ENCODE measurements around the gene CFAP99. TPM values are rescaled to one million over a fixed set of nuclear protein-coding genes. Genes with fewer than 3 reads are reported as not detected.
A peak's percentile ranks its signal among the peaks of the same experiment; 100 is the strongest.

Gene CFAP99
- total and polyA plus RNA-seq, 8 donors = 0.28 to 1.6 (median 0.70) TPM

DNA sequence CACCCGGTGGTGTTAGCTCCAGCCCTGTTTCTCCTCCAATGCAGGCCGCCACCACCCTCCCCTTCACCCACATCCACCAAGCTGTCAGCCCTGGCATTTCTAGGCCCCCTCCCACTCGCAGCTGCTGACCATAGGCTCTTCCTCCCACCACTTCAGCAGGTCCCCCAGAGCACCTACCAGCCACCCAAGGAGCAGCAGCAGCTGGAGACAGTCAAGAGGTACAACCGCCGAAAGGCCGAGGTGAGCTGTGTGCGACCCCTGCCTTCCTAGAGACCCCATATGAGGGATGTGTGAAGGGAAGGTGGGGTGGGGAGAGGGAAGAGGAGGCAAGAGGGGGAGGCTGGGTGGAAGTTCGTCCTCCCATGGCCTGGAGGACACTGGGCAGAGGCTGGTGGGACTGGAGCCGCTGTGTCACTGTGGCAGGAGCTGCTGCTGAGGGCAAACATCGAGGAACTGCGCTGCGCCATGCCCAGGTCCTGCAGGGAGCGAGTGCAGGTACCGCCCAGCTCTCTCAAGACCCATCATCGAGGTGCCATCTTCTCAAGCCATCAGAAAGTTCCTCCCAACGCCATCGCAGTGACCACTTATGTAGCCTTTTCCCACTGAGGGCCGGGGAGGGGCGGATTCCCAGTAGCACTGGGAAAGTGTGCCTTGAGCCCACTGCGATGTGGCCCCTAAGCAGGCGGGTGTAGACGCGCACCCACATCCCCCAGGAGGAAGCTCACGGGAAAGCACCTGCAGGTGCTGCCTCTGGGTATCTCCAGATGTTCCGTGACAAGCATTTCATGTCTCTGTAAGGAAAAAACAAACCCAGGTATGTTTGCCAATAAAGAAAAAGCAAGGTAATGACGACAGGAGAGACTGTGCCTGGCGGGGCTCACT is 31.0 kb downstream of the CFAP99 start:
- intact Hi-C loops (cut with DNase I) = loop anchor here in 2 of 3 donors (10.0 kb wide), 2 partner anchors 225 to 235 kb away; no protein-coding TSS in a partner anchor
- FAIRE-seq (no peak), DNase-seq (peak in 1 of 6 donors; percentile 19), ATAC-seq (no peak)
- Histone ChIP-seq H3K9me3 (no peaks in the 10 kb centered on the region), H3K27me3 (no peaks in the 10 kb centered on the region), H3K4me1 (no peaks in the 10 kb centered on the region), H3K4me3 (no peak overlapping the region), H3K27ac (no peak overlapping the region), H3K36me3 (no peaks in the 10 kb centered on the region)
- 87 to 90% methylated on average over 27 of the region's 27 CpGs for WGBS, 2 donors
- TF ChIP-seq, protein P1, sequence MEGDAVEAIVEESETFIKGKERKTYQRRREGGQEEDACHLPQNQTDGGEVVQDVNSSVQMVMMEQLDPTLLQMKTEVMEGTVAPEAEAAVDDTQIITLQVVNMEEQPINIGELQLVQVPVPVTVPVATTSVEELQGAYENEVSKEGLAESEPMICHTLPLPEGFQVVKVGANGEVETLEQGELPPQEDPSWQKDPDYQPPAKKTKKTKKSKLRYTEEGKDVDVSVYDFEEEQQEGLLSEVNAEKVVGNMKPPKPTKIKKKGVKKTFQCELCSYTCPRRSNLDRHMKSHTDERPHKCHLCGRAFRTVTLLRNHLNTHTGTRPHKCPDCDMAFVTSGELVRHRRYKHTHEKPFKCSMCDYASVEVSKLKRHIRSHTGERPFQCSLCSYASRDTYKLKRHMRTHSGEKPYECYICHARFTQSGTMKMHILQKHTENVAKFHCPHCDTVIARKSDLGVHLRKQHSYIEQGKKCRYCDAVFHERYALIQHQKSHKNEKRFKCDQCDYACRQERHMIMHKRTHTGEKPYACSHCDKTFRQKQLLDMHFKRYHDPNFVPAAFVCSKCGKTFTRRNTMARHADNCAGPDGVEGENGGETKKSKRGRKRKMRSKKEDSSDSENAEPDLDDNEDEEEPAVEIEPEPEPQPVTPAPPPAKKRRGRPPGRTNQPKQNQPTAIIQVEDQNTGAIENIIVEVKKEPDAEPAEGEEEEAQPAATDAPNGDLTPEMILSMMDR (IDR thresholded peaks at IDR 0.05) = no peak

- 88 to 89% methylated on average over 16 of the region's 16 CpGs for WGBS, 2 donors
- Histone ChIP-seq H3K36me3 (no peaks in the 10 kb centered on the region), H3K9me3 (no peaks in the 10 kb centered on the region), H3K4me3 (no peak overlapping the region), H3K27me3 (no peaks in the 10 kb centered on the region), H3K4me1 (no peaks in the 10 kb centered on the region), H3K27ac (no peak overlapping the region)
- TF ChIP-seq, protein P1 (IDR thresholded peaks at IDR 0.05) = no peak
- peak in 2 of 6 donors; percentile 52 to 63 for DNase-seq
- ATAC-seq = no peak
- intact Hi-C loops (cut with DNase I) = no loop called here
- no peak for FAIRE-seq
Measured at GRCh38 chr4:2450394-2451035, 31.8 kb downstream of the CFAP99 start.

DNA sequence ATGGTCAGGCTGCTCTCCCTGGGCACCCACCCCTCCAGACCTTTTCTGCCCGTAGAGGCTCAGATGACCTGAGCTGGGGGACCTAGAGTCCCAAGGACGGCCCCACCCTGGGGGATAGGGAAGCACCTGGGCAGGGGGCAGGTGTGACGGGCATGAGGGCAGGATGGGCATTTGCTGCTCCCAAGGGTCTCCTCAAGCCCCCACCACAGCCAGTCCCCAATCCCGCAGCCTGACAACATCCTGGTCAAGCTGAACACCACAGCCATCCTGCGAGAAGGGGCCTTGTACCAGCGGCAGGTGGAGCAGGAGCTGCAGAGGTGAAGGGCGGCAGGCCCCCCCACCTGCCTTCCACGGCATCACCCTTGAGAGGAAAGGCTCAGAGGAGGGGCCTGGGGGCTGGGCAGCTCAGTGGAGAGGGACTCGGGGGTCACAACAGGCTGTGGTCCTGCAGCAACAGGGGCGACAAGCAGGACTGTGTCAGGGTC is 32.3 kb downstream of the CFAP99 start:
- no peak for ATAC-seq
- DNase-seq = peak in 2 of 6 donors; percentile 31 to 63
- Histone ChIP-seq H3K4me1 (no peaks in the 10 kb centered on the region), H3K36me3 (no peaks in the 10 kb centered on the region), H3K9me3 (no peaks in the 10 kb centered on the region), H3K27ac (no peak overlapping the region), H3K4me3 (no peak overlapping the region), H3K27me3 (no peaks in the 10 kb centered on the region)
- TF ChIP-seq, protein P1 (IDR thresholded peaks at IDR 0.05) = no peak
- FAIRE-seq = no peak
- 80 to 89% methylated on average over 10 of the region's 10 CpGs for WGBS, 2 donors
- intact Hi-C loops (cut with DNase I) = no loop called here

DNA sequence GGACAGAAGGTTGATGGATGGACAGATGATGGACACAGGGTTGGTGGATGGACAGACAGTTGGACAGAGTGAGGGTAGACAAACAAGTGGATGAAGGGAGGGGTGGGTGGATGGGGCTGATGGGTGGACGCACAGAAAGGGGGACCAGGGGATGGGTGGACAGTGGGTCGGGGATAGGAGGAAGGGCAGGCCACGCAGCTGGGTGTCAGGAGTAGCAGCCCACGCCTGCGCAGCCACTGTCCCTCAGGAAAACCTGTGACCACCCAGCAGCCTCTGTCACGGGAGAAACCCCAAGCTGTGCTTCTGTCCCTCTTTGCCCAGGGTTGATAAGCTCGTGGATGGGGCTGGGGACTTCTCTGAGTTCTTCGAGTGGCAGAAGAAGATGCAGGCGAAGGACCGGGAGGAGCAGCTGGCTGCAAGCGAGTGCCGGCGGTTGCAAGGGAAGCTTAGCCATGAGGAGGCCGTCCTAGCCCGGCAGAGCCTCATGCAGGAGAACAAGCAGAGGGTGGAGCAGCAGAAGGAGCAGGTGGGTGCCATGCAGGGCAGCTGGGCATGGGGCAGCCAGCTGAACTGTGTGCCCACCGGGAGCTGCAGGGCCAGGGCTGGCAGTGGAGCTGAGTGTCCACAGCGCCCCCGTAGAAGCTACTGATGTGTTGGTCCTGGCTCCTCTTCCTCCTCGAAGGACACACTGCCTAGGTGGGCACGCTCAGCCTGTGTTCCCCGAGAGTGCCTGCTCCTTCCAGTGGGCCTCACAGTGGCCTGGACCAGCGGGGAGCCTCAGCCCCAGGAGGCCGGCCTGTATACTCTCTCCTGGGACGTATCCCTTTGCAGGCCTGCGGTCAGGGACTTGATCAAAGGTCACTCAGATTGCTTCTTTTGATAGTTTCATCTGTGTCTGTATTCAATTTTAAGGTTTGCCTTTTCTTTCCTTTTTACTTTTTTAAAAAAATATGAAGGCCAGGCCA is 33.3 kb downstream of the CFAP99 start:
- no peak overlapping the region for H3K27ac ChIP-seq
- H3K9me3 ChIP-seq = no peaks in the 10 kb centered on the region
- no peak for FAIRE-seq
- TF ChIP-seq, protein P1 (IDR thresholded peaks at IDR 0.05) = no peak
- no peak for DNase-seq
- no peak for ATAC-seq
- H3K4me3 ChIP-seq = no peak overlapping the region
- WGBS, 2 donors = 79 to 82% methylated on average over 23 to 25 of the region's 25 CpGs
- intact Hi-C loops (cut with DNase I) = no loop called here
- no peaks in the 10 kb centered on the region for H3K4me1 ChIP-seq
- H3K27me3 ChIP-seq = no peaks in the 10 kb centered on the region
- H3K36me3 ChIP-seq = no peaks in the 10 kb centered on the region

All from pancreas (tissue), 10 donors.